Ureter (tissue), 1 donor: ENCODE data around the gene STK32C. TPM values are rescaled to one million over a fixed set of nuclear protein-coding genes. Genes with fewer than 3 reads are reported as not detected.
A peak's percentile ranks its signal among the peaks of the same experiment; 100 is the strongest.
"Not testable (repeated sequence)": the region's sequence is repeated elsewhere in the genome, so short reads cannot be mapped to it uniquely, and the experiment has no call there.

ENCODE experiments used
- DNase-seq: peaks from one replicate; pipeline ENCODE4 v3.0.0-alpha.2; 2020; ENCODE audit warnings: low spot score
- total RNA-seq: library from RNA; stranded (reverse); gene quantifications from one replicate; pipeline ENCODE4 v1.2.4, GENCODE V29; 2023
- donor health status: DM: yes; HTN: yes; CAD: no.

Gene STK32C
- total RNA-seq, 1 donor from 2014 or later: 10.8 TPM

DNA sequence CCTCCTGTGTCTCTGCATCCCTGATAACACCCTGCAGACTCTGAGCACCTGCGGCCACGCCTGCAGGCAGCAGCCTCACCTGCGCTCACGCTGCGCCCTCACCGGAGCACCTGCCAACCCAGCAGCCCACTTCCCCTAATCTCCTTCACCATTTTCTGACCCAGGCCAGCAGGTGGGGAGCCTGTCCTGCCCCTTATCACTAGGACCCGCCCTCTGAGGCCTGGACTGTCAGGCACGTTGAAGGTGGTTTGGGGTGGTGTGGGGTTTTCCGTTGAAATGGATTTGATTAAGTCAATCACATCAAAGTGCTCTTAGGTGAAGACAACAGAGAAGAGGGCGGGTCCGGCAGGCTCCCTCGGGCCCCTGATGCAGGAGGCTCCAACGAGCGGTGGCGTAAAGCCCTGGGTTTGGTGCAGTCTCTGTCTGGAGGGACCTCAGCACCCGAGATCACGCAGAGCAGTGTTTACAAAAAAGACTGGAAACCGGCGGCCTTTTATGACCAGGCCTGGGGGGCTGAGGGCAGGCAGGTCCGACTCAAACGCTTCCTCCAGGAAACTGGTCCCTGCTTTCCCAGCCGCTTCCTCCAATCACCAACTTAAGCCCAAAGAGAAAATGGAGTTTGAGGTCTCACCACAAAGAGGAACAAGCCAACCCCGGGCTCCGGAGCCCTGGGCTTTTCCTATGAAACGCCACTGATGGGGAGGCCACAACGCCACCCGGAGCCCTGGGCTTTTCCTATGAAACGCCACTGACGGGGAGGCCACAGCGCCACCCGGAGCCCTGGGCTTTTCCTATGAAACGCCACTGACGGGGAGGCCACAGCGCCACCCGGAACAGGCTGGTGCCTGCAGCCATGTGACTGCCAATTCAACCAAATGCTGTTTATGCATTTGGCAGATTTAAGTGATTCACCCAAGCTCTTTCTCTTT is 75.5 kb downstream of the STK32C start:
- no peak for DNase-seq

DNA sequence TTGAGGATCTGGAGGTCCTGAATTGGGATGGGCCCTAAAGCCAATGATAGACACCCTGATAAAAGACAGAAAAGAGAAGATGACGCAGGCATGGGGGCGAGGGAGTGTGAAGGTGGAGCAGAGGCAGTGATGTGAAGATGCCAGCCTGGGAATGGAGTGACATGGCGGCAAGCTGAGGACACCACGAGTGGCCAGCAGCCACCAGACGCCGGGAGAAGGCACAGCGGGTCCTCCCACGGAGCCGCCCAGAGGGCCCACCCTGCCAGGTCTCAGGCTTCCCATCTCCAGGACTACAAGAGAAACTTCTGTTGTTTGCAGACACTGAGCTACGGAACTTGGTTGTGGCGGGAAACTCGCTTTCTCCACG is 76.1 kb downstream of the STK32C start:
- DNase-seq: no peak

DNA sequence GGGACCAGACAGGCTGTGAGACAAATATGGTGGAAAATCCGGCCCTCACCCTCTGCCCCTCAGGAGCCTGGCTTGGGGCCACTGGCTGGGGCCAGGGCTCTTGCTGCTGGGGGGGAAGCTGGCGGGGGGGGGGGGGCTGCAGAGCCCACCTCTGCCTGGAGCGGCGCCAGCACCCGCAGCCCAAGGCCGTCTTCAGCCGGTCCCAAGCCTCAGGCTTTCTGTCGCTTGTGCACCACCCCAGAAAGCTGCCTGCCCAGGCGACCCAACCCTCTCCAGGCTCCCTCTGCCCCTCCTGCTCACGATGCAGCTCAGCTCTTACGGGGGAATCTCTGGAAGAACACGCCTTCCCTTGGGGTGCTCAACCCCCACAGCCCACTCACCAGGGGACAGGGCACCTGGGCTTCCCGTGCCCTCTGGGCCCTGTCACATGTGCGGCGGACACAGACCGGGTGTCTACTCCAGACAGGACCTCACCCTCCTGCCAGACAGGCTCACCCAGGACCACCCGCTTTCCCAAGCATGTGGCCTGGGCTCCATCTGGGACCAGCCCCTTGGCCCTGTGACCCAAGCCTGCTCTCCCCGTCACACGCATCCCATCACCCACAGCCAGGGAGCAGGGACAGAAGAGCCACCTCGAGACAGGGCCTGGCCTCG is 77.1 kb downstream of the STK32C start:
- no peak for DNase-seq

DNA sequence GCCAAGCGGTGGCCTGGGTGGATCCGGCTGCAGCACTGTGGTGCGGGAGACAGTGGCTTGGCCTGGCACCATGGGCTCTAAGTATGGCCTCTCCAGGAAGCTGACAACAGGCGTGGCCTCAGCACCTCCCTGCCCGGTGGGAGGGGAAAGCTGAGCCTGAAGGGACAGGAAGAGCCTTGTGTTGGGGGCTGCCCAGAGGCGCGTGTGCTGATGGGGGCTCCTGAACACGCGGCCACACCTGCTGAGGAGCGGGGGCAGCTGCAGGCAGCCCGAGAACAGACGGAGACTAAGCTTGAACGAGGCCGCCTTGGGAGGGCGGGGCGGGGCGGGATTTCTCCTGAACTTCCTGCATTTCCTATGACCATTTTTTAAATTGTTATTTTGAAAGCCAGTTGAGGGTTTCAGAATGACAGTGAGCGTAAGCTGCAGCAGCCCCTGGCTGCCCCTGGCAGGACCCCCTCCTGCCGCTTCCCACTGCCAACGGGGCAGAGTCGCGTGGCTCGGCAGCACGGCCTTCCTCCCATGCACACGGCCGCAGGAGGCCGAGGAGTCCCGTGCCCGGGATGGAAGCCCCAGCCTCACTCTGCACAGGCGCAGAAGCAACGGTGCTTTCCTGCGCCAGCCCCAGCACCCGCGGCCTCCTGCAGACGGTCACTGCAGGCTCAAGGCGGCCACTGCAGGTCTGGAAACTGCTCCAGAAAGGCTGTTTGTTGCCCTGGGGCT is 77.8 kb downstream of the STK32C start:
- DNase-seq: no peak

DNA sequence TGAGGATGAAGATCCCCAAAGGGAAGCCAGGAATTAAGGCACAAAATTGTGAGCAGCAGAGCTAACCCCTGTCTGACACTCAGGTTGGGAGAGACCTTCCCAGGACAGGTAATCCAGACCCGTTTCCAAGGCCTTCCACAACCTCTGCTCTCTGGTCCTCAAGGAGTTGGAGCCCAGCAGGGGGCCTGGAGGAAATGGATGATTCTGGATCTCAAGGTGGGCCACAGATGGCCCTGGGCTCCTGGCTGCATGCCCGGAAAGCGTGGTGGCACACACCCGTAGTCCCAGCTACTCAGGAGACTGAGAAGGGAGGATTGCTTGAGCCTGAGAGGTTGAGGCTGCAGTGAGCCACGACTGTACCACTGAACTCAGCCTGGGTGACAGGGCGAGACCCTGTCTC is 78.7 kb downstream of the STK32C start:
- DNase-seq: no peak

DNA sequence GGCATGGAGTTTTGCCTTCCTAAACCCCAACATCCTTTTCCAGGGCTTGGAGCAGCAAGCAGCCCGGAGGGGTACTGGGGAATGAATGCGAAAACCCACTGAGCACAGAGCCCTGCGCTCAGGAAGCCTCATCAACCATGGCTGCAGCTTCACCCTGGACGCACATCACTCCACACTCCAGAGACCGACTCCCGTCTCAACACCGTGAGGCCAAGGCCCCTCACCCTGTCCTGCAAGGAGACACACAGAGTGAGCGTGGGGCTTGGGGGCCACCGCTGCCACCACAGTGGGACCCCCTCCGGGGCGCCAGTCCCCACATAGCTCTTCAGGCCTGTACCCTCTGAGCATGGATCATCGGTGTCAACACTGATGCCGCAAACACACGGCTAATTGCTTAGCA is 79.1 kb downstream of the STK32C start:
- DNase-seq: no peak

DNA sequence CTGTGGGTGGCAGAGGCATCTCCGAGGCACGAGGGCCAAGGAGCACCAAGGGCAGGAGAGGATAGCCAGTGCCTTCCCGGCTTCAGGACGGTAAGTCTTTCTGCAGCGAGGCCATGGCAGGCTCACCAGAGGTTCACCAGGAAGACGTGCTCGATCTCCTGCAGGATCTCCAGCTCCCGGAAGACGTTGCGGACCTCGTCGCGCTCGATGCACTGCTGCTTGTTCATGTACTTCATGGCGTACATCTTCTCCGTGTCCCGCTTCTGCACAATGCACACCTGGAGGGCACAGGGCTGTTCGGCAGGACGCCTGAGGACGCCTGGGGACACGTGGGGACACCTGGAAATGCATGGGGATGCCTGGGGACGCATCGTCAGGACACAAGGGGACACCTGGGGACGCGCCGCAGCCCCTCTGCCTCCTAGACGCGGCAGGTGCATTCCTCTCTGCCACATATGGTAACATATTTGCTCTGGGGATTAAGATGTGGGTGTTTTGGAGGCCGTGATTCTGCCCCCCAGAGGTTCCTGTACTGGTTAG is 79.8 kb downstream of the STK32C start:
- DNase-seq: no peak

DNA sequence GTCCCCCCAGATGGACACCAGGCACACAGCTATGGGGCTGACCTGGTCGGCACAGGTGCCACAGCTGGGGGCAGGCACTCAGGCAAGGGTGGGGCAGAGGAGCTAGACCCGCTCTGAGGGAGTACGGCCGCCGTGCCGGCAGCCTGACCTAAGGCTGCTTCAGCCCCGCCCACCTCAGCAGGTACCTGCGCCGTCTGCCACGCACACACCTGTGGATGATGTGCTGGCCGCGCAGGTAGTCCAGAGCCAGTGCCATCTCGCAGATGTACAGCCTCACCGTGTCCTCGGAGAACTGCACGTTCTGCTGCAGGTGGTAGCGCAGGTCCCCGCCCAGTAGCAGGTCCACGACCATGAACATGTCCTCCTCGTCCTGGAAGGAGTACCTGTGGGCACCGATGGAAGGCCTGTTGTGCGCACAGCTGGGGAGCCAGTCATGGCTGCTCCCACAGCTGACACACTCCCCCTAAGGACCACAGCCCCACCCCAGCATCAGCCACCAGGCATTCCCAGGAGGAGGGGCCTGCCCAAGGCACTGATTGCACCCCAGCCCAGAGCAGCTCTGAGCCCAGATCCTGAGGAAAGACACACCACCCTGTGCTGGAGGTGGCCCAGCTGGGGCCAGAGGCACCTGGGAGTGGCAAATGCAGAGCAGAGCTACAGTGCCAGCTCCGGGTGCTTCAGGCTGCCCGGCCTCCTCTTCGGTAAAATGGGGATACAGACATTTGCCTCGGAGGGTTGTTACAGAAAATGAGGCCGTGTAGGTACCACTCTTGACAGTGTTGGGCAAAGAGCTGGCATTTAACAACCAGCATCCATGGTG is 81.0 kb downstream of the STK32C start:
- no peak for DNase-seq

DNA sequence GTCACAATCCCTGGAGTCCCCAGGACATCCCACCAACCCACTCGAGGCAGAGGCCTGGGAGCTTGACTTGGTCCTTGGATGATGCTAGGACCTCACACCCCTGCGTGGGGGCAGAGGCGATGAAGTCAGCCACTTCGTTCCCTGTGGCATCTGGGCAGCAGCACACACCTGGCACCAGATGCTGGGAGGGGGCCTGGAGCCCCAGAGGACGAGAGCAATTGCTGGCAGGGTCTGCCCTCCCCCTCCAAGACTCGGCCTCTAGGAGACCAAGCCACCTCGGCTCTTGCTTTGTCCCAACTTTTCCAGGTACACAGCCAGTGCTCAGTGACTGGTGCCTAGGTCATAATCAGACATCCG is 81.9 kb downstream of the STK32C start:
- DNase-seq: no peak

DNA sequence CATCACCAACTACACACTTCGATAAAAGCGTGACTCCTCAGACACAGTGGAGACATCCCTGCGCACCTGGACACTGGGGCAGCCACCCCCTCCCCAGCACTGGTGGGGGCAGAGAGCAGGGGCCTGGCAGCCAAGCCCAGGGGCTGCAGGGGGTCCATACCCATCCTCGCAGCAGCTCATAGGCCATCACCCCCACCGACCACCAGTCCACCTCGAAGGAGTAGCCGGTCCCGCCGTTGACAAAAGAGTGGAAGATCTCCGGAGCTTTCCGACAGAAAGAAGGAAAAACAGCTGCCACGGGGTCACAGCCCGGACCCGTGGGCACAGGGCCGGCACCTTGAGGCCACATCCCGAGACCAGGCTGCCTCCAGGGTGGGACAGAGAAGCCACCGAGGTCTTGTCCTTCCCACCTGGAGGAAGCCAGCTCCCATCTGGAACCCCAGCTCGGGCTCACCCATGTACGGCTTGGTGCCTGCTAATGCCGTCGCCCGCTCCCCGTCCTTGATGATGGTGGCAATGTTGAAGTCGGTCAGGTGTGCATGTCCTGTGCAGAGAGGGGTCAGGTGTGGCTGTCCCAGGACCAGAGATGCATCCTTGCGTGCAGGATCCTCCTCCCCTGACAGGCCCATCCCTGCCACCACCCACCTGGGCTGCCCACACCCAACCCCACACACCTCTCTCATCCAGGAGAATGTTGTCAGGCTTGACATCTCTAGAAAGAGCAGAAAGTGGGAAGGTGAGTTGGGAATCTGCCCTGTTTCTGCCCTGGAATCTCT is 82.5 kb downstream of the STK32C start:
- DNase-seq: no peak

DNA sequence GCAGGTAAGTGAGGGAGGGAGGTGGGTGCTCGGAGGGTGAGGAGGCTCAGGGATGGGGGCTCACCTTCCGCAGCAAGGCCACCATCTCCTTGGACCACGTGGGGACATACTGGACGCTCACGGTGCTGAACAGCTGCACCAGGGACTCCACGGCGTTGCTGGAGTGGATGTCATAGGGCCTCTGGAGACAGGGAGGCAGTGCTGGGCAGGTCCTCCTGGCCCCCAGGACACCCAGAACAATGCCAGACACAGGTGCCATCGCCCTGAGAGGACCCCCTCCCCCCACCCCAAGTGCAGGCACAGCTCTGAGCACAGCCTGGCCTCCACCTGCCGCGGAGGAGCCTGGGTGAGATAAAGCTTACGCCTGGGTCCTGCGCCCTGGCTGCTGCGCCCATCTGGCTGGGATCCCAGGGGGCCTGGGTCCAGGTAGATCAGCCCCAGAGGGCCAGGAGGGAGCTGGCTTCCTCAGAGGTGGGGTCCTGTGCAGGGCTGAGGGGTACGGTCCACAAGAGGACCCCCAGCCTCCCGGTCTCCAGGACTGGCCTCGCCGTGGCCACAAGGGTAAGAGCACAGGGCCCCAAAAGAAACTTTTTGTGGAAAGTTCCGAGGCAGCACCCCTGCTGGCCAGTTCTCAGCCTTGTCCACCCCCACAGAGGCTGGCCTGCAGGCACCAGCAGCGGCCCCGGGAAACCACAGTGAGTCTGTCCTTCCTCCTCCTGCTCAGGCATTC is 83.2 kb downstream of the STK32C start:
- no peak for DNase-seq

DNA sequence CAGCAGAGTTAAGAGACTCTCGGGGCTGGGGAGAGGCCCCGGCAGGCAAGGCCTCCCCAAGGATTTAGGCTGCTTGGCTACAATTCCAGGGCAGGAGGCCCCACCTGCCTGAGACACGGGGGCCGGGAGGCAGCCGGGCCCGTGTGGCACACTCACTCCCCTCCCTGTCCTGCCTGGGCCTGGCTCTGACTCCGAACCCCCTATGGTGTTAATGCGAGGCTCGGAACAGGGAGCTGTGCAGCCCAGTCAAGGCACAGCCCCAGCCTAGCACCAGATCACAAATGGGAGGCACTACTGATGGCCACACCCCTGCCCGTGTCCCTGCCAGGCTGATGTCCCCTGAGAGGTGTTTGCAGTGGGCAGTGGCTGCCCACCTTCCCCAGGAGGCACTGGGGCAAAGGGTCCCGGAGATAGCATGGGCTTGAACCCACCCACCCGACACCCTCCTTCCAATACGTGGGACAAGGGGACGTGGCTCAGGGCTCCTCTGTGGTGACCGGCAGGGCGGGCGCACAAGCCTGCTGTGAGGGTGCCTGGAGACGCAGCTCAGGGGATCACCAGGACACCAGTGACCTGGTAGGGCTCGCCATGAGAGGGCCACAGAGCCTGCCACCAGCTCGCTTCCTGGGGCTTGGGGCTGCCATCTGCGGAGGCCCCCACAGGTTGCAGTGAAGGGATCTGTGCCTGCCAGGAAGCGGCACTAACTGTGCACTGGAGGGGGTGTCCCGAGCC is 84.0 kb downstream of the STK32C start:
- no peak for DNase-seq

DNA sequence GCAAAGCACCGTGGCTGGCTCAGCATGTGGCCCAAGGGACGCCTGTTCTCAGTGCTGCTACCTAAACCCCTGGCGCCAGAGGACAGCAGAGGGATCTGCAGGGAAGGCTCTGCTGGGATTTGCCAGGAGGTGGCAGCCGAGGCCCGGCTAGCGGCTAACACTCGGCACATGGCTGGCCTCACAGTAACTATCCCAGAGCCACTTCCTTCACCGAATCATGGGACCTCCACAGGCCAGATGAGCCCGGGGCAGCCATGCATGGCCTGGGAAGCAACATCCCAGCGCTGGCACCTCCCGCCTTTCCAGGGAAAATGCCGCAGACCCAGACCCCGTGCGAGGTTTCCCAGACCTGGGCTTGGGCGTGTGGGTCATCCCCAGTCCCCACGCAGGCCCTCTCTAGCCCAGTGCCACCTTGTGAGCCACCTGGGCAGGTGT is 84.6 kb downstream of the STK32C start:
- peak; percentile 85 for DNase-seq

DNA sequence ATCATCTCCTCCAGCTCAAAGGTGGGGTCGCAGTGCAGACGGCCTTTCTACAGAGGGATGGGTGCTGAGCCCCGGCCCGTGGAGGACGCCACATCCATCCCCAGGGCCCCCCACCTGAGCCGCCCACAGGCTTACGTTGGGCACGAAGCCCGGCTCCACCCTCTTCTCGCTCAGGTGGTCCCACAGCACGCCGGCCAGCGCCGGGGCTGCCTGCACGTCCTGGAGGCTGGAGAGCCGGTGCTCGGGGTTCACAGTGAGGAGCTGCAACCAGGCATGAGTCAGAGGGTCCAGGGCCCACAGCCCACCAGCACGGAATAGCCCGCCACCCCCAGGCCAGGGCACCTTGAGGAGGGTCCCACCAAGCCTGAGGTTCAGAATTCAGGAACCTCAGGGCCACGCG is 85.0 kb downstream of the STK32C start:
- no peak for DNase-seq

DNA sequence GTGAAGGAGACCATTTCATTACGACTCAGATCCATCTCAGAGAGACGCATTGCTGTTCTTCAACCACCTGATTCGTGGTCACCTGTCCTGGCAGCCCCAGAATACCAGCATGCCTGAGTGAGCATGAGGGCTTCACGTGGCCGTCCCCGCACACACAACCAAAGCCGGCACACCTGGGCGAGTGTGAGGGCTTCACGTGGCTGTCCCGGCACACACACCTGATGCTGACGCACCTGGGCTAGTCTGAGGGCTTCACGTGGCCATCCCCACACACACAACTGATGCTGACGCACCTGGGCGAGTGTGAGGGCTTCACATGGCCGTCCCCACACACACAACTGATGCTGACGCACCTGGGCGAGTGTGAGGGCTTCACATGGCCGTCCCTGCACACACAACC is 86.8 kb downstream of the STK32C start:
- DNase-seq: not testable (repeated sequence)

DNA sequence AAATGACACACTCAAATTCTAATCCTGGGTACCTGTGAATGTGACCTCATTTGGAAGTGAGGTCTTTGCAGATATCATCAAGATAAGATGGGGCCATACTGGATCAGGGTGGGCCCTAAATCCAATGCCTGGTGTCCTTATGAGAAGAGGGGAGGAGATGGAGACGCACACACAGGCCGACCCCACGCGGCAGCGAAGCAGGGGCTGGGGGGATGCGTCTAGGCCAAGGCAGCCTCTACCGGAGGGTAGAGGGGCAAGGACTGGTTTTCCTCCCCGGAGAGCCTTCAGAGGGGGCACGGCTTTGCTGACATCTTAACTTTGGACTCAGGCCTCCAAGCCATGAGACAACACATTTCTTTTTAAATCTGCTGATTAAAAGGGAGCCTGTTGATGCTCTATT is 87.7 kb downstream of the STK32C start:
- no peak for DNase-seq

DNA sequence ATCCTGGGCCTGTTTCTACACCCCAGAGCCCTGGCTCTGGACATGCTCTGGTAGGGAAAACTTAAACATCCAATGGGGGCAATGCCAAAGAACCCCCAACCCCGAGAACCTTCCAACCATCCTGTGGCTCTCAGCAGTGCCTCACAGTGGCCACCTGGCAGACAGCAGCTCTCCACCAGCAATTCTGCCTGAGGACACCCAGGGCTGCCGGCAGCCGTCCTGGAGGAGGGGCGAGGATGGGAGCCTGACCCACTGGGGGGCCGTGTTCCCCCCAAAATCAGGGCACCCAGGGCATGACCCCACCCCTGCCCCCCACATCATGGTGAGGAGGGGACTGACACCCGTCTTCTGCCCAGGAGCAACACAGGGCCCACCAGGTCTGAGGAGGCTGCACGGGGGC is 88.3 kb downstream of the STK32C start:
- DNase-seq: no peak

DNA sequence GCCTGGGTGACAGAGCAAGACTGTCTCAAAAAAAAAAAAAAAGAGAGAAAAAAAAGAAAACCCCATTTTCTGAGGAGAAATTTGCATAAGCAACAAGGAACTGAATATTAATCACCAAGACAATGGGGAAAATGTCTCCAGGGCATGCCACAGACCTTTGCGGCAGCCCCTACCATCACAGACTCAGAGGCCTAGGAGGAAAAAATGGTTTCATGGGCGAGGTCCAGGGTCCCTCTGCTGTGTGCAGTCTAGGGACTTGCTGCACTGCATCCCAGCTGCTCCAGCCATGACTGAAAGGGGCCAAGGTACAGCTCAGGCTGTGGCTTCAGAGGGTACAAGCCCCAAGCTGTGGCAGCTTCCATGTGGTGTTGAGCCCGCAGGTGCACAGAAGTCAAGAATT is 91.3 kb downstream of the STK32C start:
- DNase-seq: not testable (repeated sequence)

DNA sequence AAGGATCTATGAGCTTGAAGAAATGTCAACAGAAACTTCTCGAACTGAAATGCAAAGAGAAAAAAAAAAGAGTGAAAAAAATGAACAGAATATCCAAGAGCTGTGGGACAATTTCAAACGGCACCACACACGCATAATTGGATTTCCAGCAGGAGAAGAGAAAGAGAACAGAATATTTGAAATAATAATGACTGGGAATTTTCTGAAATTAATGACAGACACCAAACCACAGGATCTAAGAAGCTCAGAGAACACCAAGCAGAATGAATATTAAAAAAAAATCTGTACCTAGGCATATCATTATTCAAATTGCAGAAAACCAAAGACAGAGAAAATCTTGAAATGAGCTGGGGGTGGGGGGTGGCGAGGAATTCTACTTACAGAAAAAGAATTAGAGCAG is 93.8 kb downstream of the STK32C start:
- DNase-seq: no peak
